HG03060 (cell line): ENCODE measurements around the gene ELANE.
"Not testable (repeated sequence)": the region's sequence is repeated elsewhere in the genome, so short reads cannot be mapped to it uniquely, and the experiment has no call there.

Experiments used
- ATAC-seq: cut with Tn5 transposase; IDR thresholded peaks from one replicate; pipeline ENCODE4 v1.9.1; 2021; ENCODE audit warnings: low read depth, moderate number of reproducible peaks; ENCODE audit not compliant: unreplicated experiment

ELANE gene

GRCh38 chr19:813219-814151 lies 38.6 kb upstream of the ELANE start:
- no peak for ATAC-seq

- no peak for ATAC-seq
Observed at GRCh38 chr19:814152-815078, 37.7 kb upstream of the ELANE start.

- ATAC-seq = no peak
Observed at GRCh38 chr19:815079-815774, 36.9 kb upstream of the ELANE start.

GRCh38 chr19:815775-816499 lies 36.2 kb upstream of the ELANE start:
- no peak for ATAC-seq

- no peak for ATAC-seq
Observed at GRCh38 chr19:816500-816857, 35.6 kb upstream of the ELANE start.

- not testable (repeated sequence) for ATAC-seq
Observed at GRCh38 chr19:820212-820611, 31.9 kb upstream of the ELANE start.

- ATAC-seq = no peak
Observed at GRCh38 chr19:821231-821824, 30.8 kb upstream of the ELANE start.

GRCh38 chr19:821825-822503 lies 30.1 kb upstream of the ELANE start, which contains the start of gene PLPPR3:
Gene PLPPR3, minus strand, starts transcription at chr19:821955. Its CDS starts 396 bp downstream, at chr19:821559.
- no peak for ATAC-seq

- ATAC-seq = no peak
Observed at GRCh38 chr19:823565-824121, 28.5 kb upstream of the ELANE start.

- ATAC-seq = no peak
Observed at GRCh38 chr19:824885-825284, 27.2 kb upstream of the ELANE start.

- ATAC-seq = no peak
Observed at GRCh38 chr19:825897-826644, 26.0 kb upstream of the ELANE start.

- no peak for ATAC-seq
Observed at GRCh38 chr19:827314-827709, 24.8 kb upstream of the ELANE start.

- ATAC-seq = no peak
Observed at GRCh38 chr19:827710-828321, 24.3 kb upstream of the ELANE start, which contains the start of gene AZU1. Gene AZU1, plus strand, starts transcription at chr19:827837. Its CDS starts 10 bp downstream, at chr19:827847.

- ATAC-seq = no peak
Observed at GRCh38 chr19:829129-829758, 22.9 kb upstream of the ELANE start.

GRCh38 chr19:831407-832369 lies 20.4 kb upstream of the ELANE start:
- ATAC-seq = no peak

GRCh38 chr19:834216-834615 lies 17.9 kb upstream of the ELANE start:
- ATAC-seq = no peak
